ENCODE measurements around the gene DIO1. TPM values are rescaled to one million over a fixed set of nuclear protein-coding genes. Genes with fewer than 3 reads are reported as not detected.

DIO1 gene
- total RNA-seq, 4 donors from 2014 or later: not detected

DNA sequence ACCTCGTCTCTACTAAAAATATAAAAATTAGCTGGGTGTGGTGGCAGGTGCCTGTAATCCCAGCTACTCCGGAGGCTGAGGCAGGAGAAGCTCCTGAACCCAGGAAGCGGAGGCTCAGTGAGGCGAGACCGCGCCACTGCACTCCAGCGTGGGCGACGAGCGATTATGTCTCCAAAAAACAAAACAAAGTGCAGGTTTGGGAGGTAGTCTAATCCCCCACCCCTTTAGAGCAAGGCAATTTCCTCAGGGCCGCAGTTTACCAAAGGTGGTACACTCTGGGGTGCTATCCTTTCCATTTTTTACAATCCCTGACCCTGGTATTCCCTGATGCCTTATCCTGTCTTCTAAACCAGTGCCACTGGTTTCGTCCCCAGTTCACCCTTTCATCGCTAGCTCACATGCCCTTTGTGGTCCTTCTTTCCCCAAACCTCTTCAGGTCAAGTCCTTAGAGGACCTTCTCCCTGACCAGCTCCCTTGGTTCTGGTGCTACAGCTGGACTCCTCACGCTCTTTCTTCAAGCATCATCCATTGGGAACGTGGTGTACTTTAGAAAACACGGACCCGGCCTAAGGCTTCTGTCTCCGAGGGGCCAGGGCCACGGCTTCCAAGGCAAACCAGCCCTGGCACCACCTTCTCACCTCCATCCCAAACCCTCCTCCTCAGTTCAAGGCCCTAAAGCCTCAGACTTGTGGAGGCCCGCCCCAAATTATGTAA lies 50.6 kb downstream of the DIO1 start:
- 60% methylated on average over 20 of the region's 20 CpGs for WGBS
- no peaks in the 10 kb centered on the region for H3K9me3 ChIP-seq
- peak overlapping the region; percentile 92 to 94 (median 94) for H3K27ac ChIP-seq (replicated peaks in 1 of 4)
- H3K36me3 ChIP-seq: no peaks in the 10 kb centered on the region
- peaks cover 16 to 49% (median 45%) of the 10 kb centered on the region in 4 donors for H3K4me1 ChIP-seq
- intact Hi-C loops (cut with DNase I): loop anchor here (5.0 kb wide), 1 partner anchor 47 kb away; no protein-coding TSS in a partner anchor
- no peaks in the 10 kb centered on the region for H3K27me3 ChIP-seq
- no peak for DNase-seq (ENCODE audit: extremely low spot score)
- peak overlapping the region; percentile 72 to 90 (median 82) for H3K4me3 ChIP-seq
- TF ChIP-seq, protein P1, sequence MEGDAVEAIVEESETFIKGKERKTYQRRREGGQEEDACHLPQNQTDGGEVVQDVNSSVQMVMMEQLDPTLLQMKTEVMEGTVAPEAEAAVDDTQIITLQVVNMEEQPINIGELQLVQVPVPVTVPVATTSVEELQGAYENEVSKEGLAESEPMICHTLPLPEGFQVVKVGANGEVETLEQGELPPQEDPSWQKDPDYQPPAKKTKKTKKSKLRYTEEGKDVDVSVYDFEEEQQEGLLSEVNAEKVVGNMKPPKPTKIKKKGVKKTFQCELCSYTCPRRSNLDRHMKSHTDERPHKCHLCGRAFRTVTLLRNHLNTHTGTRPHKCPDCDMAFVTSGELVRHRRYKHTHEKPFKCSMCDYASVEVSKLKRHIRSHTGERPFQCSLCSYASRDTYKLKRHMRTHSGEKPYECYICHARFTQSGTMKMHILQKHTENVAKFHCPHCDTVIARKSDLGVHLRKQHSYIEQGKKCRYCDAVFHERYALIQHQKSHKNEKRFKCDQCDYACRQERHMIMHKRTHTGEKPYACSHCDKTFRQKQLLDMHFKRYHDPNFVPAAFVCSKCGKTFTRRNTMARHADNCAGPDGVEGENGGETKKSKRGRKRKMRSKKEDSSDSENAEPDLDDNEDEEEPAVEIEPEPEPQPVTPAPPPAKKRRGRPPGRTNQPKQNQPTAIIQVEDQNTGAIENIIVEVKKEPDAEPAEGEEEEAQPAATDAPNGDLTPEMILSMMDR (IDR thresholded peaks at IDR 0.05): no peak
- TF ChIP-seq POLR2A (IDR thresholded peaks at IDR 0.05; ENCODE audit: low read depth): no peak
- TF ChIP-seq EP300 (IDR thresholded peaks at IDR 0.05): no peak
- no peak for TF ChIP-seq POLR2AphosphoS5 (IDR thresholded peaks at IDR 0.05)

DNA sequence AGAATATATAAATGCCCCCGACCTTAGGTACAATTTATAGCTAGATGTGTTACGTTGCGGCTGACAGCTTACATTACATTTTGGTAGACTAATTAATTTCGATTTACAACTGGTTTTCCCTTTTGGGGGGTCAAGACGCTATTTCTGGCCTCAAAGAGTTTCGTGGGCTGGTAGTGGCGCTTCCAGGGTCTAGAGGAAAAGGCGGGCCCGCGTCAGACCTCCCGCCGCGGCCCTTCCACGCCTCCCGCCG lies 51.1 kb downstream of the DIO1 start:
- H3K4me1 ChIP-seq: peaks cover 18 to 54% (median 50%) of the 10 kb centered on the region in 4 donors
- no peaks in the 10 kb centered on the region for H3K36me3 ChIP-seq
- no peaks in the 10 kb centered on the region for H3K9me3 ChIP-seq
- TF ChIP-seq POLR2AphosphoS5 (IDR thresholded peaks at IDR 0.05) (no peak), POLR2A (IDR thresholded peaks at IDR 0.05; ENCODE audit: low read depth) (no peak), EP300 (IDR thresholded peaks at IDR 0.05) (no peak)
- TF ChIP-seq, protein P1 (IDR thresholded peaks at IDR 0.05): no peak
- peak overlapping the region; percentile 92 to 94 (median 94) for H3K27ac ChIP-seq (replicated peaks in 1 of 4)
- peak overlapping the region; percentile 72 to 90 (median 82) for H3K4me3 ChIP-seq
- intact Hi-C loops (cut with DNase I): loop anchor here (5.0 kb wide), 1 partner anchor 48 kb away; no protein-coding TSS in a partner anchor
- H3K27me3 ChIP-seq: no peaks in the 10 kb centered on the region
- WGBS: 0% methylated on average over 16 of the region's 16 CpGs
- DNase-seq (ENCODE audit: extremely low spot score): no peak

DNA sequence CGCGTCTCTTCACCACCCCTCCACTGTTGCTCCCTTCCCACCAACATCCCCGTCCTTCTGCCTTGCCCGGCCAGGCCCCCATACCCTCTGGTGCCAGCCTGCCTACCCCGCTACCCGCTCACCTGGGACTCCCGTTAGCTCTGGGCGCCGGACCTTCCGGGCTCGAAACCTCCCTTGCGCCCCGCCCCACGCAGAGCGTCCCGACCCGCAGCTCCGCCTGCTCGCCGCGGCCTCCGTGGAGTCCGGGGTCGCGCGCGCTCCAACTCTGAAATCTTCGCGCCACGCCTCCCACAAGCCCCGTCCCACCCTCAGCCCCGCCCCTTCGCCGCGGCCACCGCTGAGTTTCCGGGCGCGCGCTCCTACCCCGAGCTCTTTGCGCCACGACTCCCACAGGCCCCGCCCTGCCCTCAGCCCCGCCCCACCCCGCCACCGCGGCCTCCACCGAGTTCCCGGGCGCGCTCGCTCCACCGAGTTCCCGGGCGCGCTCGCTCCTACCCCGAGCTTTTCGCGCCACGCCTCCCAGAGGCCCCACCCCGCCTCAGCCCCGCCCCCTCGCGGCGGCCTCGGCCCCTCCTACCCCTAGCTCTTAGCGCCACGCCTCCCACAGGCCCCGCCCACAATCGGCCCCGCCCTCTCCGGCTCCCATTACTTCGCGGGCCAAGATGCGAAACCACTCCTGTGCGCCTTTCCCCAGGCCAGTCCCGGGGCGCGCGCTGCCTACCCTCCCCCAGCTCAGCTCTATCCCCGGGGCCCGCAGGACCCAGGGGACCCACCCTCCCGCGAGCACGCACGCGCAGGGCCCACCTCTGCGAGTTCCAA lies 51.7 kb downstream of the DIO1 start, which contains the start of gene IFT25:
Gene IFT25 (minus strand): TSS at position 267 of the 819 bp plus-strand sequence. CDS start 5,617 bp downstream, outside the sequence.
- intact Hi-C loops (cut with DNase I): loop anchor here (5.0 kb wide), 1 partner anchor 48 kb away; no protein-coding TSS in a partner anchor
- Histone ChIP-seq H3K4me3 (peak within 1 kb of the TSS; percentile 72 to 90 (median 82)), H3K27me3 (no peaks in the 10 kb centered on the region), H3K4me1 (peaks cover 18 to 59% (median 55%) of the 10 kb centered on the region in 4 donors), H3K27ac (replicated peaks in 1 of 4) (peak within 1 kb of the TSS; percentile 92 to 94 (median 94)), H3K36me3 (no peaks in the 10 kb centered on the region), H3K9me3 (no peaks in the 10 kb centered on the region)
- under 1% methylated on average over 56 of the region's 90 CpGs for WGBS
- no peak for TF ChIP-seq EP300 (IDR thresholded peaks at IDR 0.05)
- peak; percentile 83 to 93 for TF ChIP-seq POLR2AphosphoS5 (IDR thresholded peaks at IDR 0.05)
- TF ChIP-seq POLR2A (IDR thresholded peaks at IDR 0.05; ENCODE audit: low read depth): peak; percentile 54
- TF ChIP-seq, protein P1 (IDR thresholded peaks at IDR 0.05): no peak
- DNase-seq (ENCODE audit: extremely low spot score): peak; percentile 100

DNA sequence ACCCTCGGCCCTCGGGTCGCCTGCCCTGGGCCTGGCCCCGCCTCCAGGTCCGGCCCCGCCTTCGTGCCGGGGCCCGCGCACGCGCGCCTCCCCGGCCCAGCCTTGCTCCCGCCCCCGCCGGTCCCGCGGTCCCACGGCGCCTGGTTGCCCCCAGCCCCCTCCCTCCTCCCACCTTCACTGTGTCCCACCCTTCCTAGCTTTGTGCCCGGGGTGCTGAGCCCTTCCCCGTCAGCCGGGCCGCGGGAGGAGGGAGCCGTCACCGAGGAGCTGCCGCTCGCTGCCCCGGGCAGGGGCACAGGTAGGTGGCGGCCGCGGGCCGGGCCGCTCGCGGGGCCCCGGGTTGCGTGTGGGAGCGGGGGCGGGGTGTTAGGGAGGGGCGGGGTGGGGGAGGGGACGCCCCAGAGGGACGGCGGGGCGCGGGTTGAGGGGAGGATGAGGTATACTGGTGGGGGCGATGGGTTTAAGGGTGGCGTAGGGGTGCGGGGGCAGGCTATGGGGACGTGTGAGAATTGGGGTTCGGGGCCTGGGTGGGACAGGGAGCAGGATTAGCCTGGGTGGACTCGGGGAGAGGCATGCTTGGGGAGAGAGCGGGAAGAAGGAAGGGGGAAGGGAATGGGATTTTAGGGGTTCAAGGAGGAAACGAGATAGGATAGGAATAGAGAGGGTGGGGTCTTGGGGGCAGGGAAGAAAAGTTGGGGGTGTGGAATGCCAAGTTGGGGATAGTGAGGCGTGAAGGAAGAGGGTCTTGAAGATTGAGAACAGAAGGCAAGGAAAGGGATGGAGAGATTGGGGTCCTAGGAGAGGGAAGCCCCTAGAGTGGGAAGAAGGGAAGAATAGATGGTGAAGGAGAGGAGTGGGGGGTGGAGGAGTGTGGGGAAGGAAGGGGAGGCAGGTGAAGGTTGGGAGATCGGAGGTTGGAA lies 52.5 kb downstream of the DIO1 start, which contains the start of gene LRRC42:
Gene LRRC42 (plus strand): TSS at position 99 of the 920 bp plus-strand sequence. CDS start 5,650 bp downstream, outside the sequence.
- 2% methylated on average over 25 of the region's 58 CpGs for WGBS
- intact Hi-C loops (cut with DNase I): loop anchor here (5.0 kb wide), 1 partner anchor 49 kb away; no protein-coding TSS in a partner anchor
- Histone ChIP-seq H3K9me3 (no peaks in the 10 kb centered on the region), H3K4me3 (peak within 1 kb of the TSS; percentile 72 to 90 (median 82)), H3K27me3 (no peaks in the 10 kb centered on the region), H3K4me1 (peaks cover 18 to 61% (median 56%) of the 10 kb centered on the region in 4 donors), H3K36me3 (peaks cover 0 to 4% (median under 1%) of the 10 kb centered on the region in 4 donors), H3K27ac (replicated peaks in 1 of 4) (peak within 1 kb of the TSS; percentile 92 to 94 (median 94))
- no peak for DNase-seq (ENCODE audit: extremely low spot score)
- TF ChIP-seq, protein P1 (IDR thresholded peaks at IDR 0.05): peak; percentile 47 to 54 (median 48)
- TF ChIP-seq EP300 (IDR thresholded peaks at IDR 0.05) (no peak), POLR2AphosphoS5 (IDR thresholded peaks at IDR 0.05) (peak in 1 of 2 donors; percentile 51), POLR2A (IDR thresholded peaks at IDR 0.05; ENCODE audit: low read depth) (no peak)

All from esophagus muscularis mucosa (tissue), 4 donors.